ENCODE results near the gene ABCC4. TPM values are rescaled to one million over a fixed set of nuclear protein-coding genes. Genes with fewer than 3 reads are reported as not detected.

The ABCC4 gene
- total RNA-seq, 5 donors from 2014 or later (not counting 1 experiment from before 2014, with no cell fraction given): 8.9 to 12.5 (median 9.5) TPM

DNA sequence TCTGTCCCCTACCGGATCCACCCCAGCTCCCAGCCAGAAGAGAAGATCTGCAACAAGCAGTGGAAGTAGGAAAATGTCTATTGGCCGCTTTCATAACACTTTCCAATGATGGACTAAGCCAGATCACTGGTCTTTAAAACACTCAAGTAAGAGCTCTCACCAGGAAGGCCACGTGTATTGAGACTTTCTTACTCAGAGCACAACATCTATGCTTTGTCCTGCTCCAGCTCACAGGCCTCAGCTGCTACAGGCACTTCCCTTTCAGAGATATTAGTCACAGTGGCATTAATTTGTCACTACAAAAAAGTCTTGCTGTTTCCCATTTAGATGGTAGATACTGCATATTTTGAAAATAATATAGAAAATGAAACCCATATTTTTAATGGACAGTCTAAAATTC lies 164.2 kb downstream of the ABCC4 start:
- no peaks in the 10 kb centered on the region for H3K27me3 ChIP-seq (replicated peaks in 1 of 2; ENCODE audit: control insufficient read depth in 2 of 2, extremely low read depth in 1 of 2, insufficient read depth in 2 of 2, low read length in 1 of 2)
- CTCF ChIA-PET: no interaction called here
- H3K9me3 ChIP-seq: no peaks in the 10 kb centered on the region
- peaks cover 3 to 4% of the 10 kb centered on the region in 2 donors for H3K36me3 ChIP-seq (ENCODE audit: control insufficient read depth in 2 of 2, extremely low read depth in 1 of 2, insufficient read depth in 1 of 2, low read length in 1 of 2)
- H3K36me3 Mint-ChIP-seq: peaks cover 46% of the 10 kb centered on the region
- no peak for ATAC-seq (replicated peaks in 1 of 4)
- peaks cover 0 to 4% (median 0%) of the 10 kb centered on the region in 3 donors for H3K4me1 Mint-ChIP-seq
- no peaks in the 10 kb centered on the region for H3K9me3 Mint-ChIP-seq
- 53% methylated on average over 2 of the region's 3 CpGs for WGBS (ENCODE audit: insufficient coverage)
- H3K4me3 Mint-ChIP-seq: no peak overlapping the region
- POLR2A ChIA-PET: no interaction called here
- no peak overlapping the region for H3K27ac ChIP-seq (ENCODE audit: low read length)
- no peaks in the 10 kb centered on the region for H3K27me3 Mint-ChIP-seq
- H3K4me1 ChIP-seq (ENCODE audit: control insufficient read depth in 1 of 2, extremely low read depth in 1 of 2, insufficient read depth in 2 of 2, low read length in 2 of 2): no peaks in the 10 kb centered on the region
- H3K4me3 ChIP-seq (ENCODE audit: control insufficient read depth in 1 of 2, extremely low read depth in 1 of 2, low read length in 1 of 2): no peak overlapping the region
- DNase-seq: no peak
- H3K27ac Mint-ChIP-seq: no peak overlapping the region

DNA sequence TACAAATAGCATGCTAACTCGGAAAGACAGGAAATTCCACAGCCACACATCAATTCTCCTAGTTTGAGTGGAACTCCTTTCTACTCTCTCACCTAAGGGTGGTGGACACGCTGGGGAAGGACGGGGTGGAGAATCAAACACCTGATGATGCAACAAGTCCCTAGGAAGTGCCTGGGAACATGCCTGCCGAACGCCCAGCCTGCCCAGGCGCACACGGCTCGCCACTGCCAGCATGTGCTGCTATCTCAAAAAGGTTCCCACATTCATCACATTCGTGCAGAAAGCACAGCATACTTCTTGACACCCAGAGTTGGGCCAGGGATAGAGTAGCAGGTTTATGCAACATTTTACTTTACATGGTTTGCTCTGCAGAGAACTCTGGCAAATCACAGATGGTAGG lies 164.6 kb downstream of the ABCC4 start:
- H3K4me1 Mint-ChIP-seq: peaks cover 0 to 4% (median 0%) of the 10 kb centered on the region in 3 donors
- Histone ChIP-seq H3K27ac (ENCODE audit: low read length) (no peak overlapping the region), H3K36me3 (ENCODE audit: control insufficient read depth in 2 of 2, extremely low read depth in 1 of 2, insufficient read depth in 1 of 2, low read length in 1 of 2) (peaks cover 0 to 4% of the 10 kb centered on the region in 2 donors), H3K4me3 (ENCODE audit: control insufficient read depth in 1 of 2, extremely low read depth in 1 of 2, low read length in 1 of 2) (no peak overlapping the region), H3K9me3 (no peaks in the 10 kb centered on the region), H3K4me1 (ENCODE audit: control insufficient read depth in 1 of 2, extremely low read depth in 1 of 2, insufficient read depth in 2 of 2, low read length in 2 of 2) (no peaks in the 10 kb centered on the region), H3K27me3 (replicated peaks in 1 of 2; ENCODE audit: control insufficient read depth in 2 of 2, extremely low read depth in 1 of 2, insufficient read depth in 2 of 2, low read length in 1 of 2) (no peaks in the 10 kb centered on the region)
- H3K27ac Mint-ChIP-seq: no peak overlapping the region
- no peaks in the 10 kb centered on the region for H3K9me3 Mint-ChIP-seq
- WGBS (ENCODE audit: insufficient coverage): 80% methylated on average over 1 of the region's 9 CpGs
- DNase-seq (no peak), ATAC-seq (replicated peaks in 1 of 4) (no peak)
- H3K36me3 Mint-ChIP-seq: peaks cover 45% of the 10 kb centered on the region
- no peak overlapping the region for H3K4me3 Mint-ChIP-seq
- ChIA-PET POLR2A (no interaction called here), CTCF (no interaction called here)
- no peaks in the 10 kb centered on the region for H3K27me3 Mint-ChIP-seq

GRCh38 chr13:95133498-95133897 lies 167.8 kb downstream of the ABCC4 start:
- Histone ChIP-seq H3K27me3 (replicated peaks in 1 of 2; ENCODE audit: control insufficient read depth in 2 of 2, extremely low read depth in 1 of 2, insufficient read depth in 2 of 2, low read length in 1 of 2) (no peaks in the 10 kb centered on the region), H3K4me1 (ENCODE audit: control insufficient read depth in 1 of 2, extremely low read depth in 1 of 2, insufficient read depth in 2 of 2, low read length in 2 of 2) (no peaks in the 10 kb centered on the region), H3K36me3 (ENCODE audit: control insufficient read depth in 2 of 2, extremely low read depth in 1 of 2, insufficient read depth in 1 of 2, low read length in 1 of 2) (no peaks in the 10 kb centered on the region), H3K27ac (ENCODE audit: low read length) (no peak overlapping the region), H3K4me3 (ENCODE audit: control insufficient read depth in 1 of 2, extremely low read depth in 1 of 2, low read length in 1 of 2) (no peak overlapping the region), H3K9me3 (no peaks in the 10 kb centered on the region)
- WGBS (ENCODE audit: insufficient coverage): no CpG with 5 or more reads among the region's 5 CpGs
- ChIA-PET POLR2A (interaction anchor here in 1 of 2 donors (0.7 kb wide), 1 partner anchor 20 kb away, joined by 12 read pairs; no protein-coding TSS in a partner anchor), CTCF (interaction anchor here in 1 of 2 donors (0.7 kb wide), 1 partner anchor 242 kb away, joined by 11 read pairs; no protein-coding TSS in a partner anchor)
- H3K27me3 Mint-ChIP-seq: no peaks in the 10 kb centered on the region
- H3K9me3 Mint-ChIP-seq: no peaks in the 10 kb centered on the region
- peaks cover 23% of the 10 kb centered on the region for H3K36me3 Mint-ChIP-seq
- no peak for ATAC-seq (replicated peaks in 1 of 4)
- no peak for DNase-seq
- no peak overlapping the region for H3K4me3 Mint-ChIP-seq
- H3K4me1 Mint-ChIP-seq: peaks cover 0 to 4% (median 0%) of the 10 kb centered on the region in 3 donors
- no peak overlapping the region for H3K27ac Mint-ChIP-seq

GRCh38 chr13:95129004-95129403 lies 172.2 kb downstream of the ABCC4 start:
- H3K9me3 Mint-ChIP-seq: no peaks in the 10 kb centered on the region
- no peaks in the 10 kb centered on the region for H3K27me3 ChIP-seq (replicated peaks in 1 of 2; ENCODE audit: control insufficient read depth in 2 of 2, extremely low read depth in 1 of 2, insufficient read depth in 2 of 2, low read length in 1 of 2)
- H3K4me1 ChIP-seq (ENCODE audit: control insufficient read depth in 1 of 2, extremely low read depth in 1 of 2, insufficient read depth in 2 of 2, low read length in 2 of 2): no peaks in the 10 kb centered on the region
- ChIA-PET CTCF (no interaction called here), POLR2A (no interaction called here)
- no peak overlapping the region for H3K27ac Mint-ChIP-seq
- H3K36me3 ChIP-seq (ENCODE audit: control insufficient read depth in 2 of 2, extremely low read depth in 1 of 2, insufficient read depth in 1 of 2, low read length in 1 of 2): no peaks in the 10 kb centered on the region
- DNase-seq (no peak), ATAC-seq (replicated peaks in 1 of 4) (no peak)
- H3K27ac ChIP-seq (ENCODE audit: low read length): no peak overlapping the region
- H3K36me3 Mint-ChIP-seq: peaks cover 16% of the 10 kb centered on the region
- no CpG with 5 or more reads among the region's 3 CpGs for WGBS (ENCODE audit: insufficient coverage)
- H3K4me3 Mint-ChIP-seq: no peak overlapping the region
- no peaks in the 10 kb centered on the region for H3K4me1 Mint-ChIP-seq
- H3K27me3 Mint-ChIP-seq: no peaks in the 10 kb centered on the region
- no peak overlapping the region for H3K4me3 ChIP-seq (ENCODE audit: control insufficient read depth in 1 of 2, extremely low read depth in 1 of 2, low read length in 1 of 2)
- H3K9me3 ChIP-seq: no peaks in the 10 kb centered on the region

DNA sequence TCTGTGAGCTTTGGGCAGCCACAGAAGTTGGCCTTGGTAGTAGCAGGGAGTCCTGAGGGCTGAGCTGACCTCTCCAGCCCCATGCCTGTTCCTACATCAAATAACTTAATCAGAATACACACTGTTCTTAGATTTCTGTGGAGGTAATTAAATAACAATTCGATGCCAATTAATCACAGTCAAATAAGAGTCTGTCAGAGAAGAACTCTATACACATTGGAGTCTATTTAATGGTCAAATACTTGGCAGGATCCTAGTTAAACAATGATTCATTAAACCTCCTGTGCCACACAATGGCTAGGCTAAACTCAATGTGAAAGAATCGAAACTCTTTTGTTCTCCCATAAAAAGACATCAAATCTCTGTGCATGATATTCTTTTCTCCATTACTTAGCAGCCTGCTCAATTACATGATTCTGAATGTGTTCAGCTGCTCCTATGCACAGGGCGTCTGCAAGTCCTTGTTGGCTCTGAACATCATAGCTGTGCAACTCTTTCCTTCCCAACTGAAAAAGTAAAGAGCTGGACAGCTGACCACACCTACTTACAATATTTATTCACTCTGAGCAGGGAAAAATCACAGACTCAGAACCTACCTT lies 173.1 kb downstream of the ABCC4 start:
- no peaks in the 10 kb centered on the region for H3K27me3 Mint-ChIP-seq
- H3K4me3 Mint-ChIP-seq: no peak overlapping the region
- ChIA-PET CTCF (no interaction called here), POLR2A (no interaction called here)
- H3K4me3 ChIP-seq (ENCODE audit: control insufficient read depth in 1 of 2, extremely low read depth in 1 of 2, low read length in 1 of 2): no peak overlapping the region
- no peak overlapping the region for H3K27ac ChIP-seq (ENCODE audit: low read length)
- no peaks in the 10 kb centered on the region for H3K4me1 ChIP-seq (ENCODE audit: control insufficient read depth in 1 of 2, extremely low read depth in 1 of 2, insufficient read depth in 2 of 2, low read length in 2 of 2)
- no peaks in the 10 kb centered on the region for H3K36me3 ChIP-seq (ENCODE audit: control insufficient read depth in 2 of 2, extremely low read depth in 1 of 2, insufficient read depth in 1 of 2, low read length in 1 of 2)
- no peaks in the 10 kb centered on the region for H3K27me3 ChIP-seq (replicated peaks in 1 of 2; ENCODE audit: control insufficient read depth in 2 of 2, extremely low read depth in 1 of 2, insufficient read depth in 2 of 2, low read length in 1 of 2)
- DNase-seq (no peak), ATAC-seq (replicated peaks in 1 of 4) (no peak)
- H3K36me3 Mint-ChIP-seq: peaks cover 16% of the 10 kb centered on the region
- WGBS (ENCODE audit: insufficient coverage): 86% methylated on average over 2 of the region's 3 CpGs
- no peaks in the 10 kb centered on the region for H3K9me3 Mint-ChIP-seq
- no peak overlapping the region for H3K27ac Mint-ChIP-seq
- no peaks in the 10 kb centered on the region for H3K9me3 ChIP-seq
- peaks cover 0 to 5% (median under 1%) of the 10 kb centered on the region in 3 donors for H3K4me1 Mint-ChIP-seq

- Histone ChIP-seq H3K36me3 (ENCODE audit: control insufficient read depth in 2 of 2, extremely low read depth in 1 of 2, insufficient read depth in 1 of 2, low read length in 1 of 2) (no peaks in the 10 kb centered on the region), H3K4me3 (ENCODE audit: control insufficient read depth in 1 of 2, extremely low read depth in 1 of 2, low read length in 1 of 2) (no peak overlapping the region), H3K27ac (ENCODE audit: low read length) (no peak overlapping the region), H3K27me3 (replicated peaks in 1 of 2; ENCODE audit: control insufficient read depth in 2 of 2, extremely low read depth in 1 of 2, insufficient read depth in 2 of 2, low read length in 1 of 2) (no peaks in the 10 kb centered on the region), H3K9me3 (no peaks in the 10 kb centered on the region), H3K4me1 (ENCODE audit: control insufficient read depth in 1 of 2, extremely low read depth in 1 of 2, insufficient read depth in 2 of 2, low read length in 2 of 2) (peaks cover 0 to 3% of the 10 kb centered on the region in 2 experiments)
- ChIA-PET CTCF (no interaction called here), POLR2A (no interaction called here)
- Mint-ChIP-seq H3K27me3 (no peaks in the 10 kb centered on the region), H3K4me1 (peaks cover 14 to 21% (median 18%) of the 10 kb centered on the region in 3 donors), H3K36me3 (peaks cover 27% of the 10 kb centered on the region), H3K4me3 (no peak overlapping the region), H3K9me3 (no peaks in the 10 kb centered on the region), H3K27ac (no peak overlapping the region)
- DNase-seq (no peak), ATAC-seq (replicated peaks in 1 of 4) (no peak)
- WGBS (ENCODE audit: insufficient coverage): no CpG with 5 or more reads among the region's 2 CpGs
These were observed 176.3 kb downstream of the ABCC4 start for GRCh38 chr13:95124959-95125358.

DNA sequence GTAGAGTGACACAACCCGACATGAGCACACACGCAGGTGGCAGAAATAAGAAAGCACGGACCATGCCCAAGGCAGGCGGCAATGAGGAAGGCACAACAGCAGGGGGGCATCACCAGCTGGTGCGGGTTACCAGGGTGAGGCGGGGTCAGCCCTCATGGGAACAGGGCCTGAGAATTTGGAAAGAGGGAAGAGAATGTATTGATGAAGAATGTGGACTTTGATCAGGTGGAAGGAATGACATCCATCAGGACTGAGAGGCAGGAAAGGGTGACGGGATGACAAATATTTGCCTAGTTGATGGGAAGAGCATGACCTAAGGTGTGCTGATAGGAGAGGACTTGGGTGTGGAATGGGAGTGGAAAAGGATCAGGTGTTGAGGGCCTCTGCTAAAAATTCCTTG lies 177.5 kb downstream of the ABCC4 start:
- ChIA-PET CTCF (no interaction called here), POLR2A (no interaction called here)
- H3K27me3 ChIP-seq (replicated peaks in 1 of 2; ENCODE audit: control insufficient read depth in 2 of 2, extremely low read depth in 1 of 2, insufficient read depth in 2 of 2, low read length in 1 of 2): no peaks in the 10 kb centered on the region
- Mint-ChIP-seq H3K27ac (no peak overlapping the region), H3K4me3 (no peak overlapping the region), H3K9me3 (no peaks in the 10 kb centered on the region), H3K4me1 (peaks cover 14 to 21% (median 18%) of the 10 kb centered on the region in 3 donors), H3K27me3 (no peaks in the 10 kb centered on the region), H3K36me3 (peaks cover 37% of the 10 kb centered on the region)
- ATAC-seq (replicated peaks in 1 of 4) (no peak), DNase-seq (no peak)
- no peaks in the 10 kb centered on the region for H3K36me3 ChIP-seq (ENCODE audit: control insufficient read depth in 2 of 2, extremely low read depth in 1 of 2, insufficient read depth in 1 of 2, low read length in 1 of 2)
- peaks cover 0 to 3% of the 10 kb centered on the region in 2 experiments for H3K4me1 ChIP-seq (ENCODE audit: control insufficient read depth in 1 of 2, extremely low read depth in 1 of 2, insufficient read depth in 2 of 2, low read length in 2 of 2)
- H3K9me3 ChIP-seq: no peaks in the 10 kb centered on the region
- no peak overlapping the region for H3K4me3 ChIP-seq (ENCODE audit: control insufficient read depth in 1 of 2, extremely low read depth in 1 of 2, low read length in 1 of 2)
- 93% methylated on average over 7 of the region's 7 CpGs for WGBS (ENCODE audit: insufficient coverage)
- H3K27ac ChIP-seq (ENCODE audit: low read length): no peak overlapping the region

All from T-cell (primary cell).